Gastrocnemius medialis (tissue), 4 donors: ENCODE results near the gene TRIOBP. TPM values are rescaled to one million over a fixed set of nuclear protein-coding genes. Genes with fewer than 3 reads are reported as not detected.

Experiments
- ATAC-seq, 2 donors: fragments of 150-250 bp; one replicate each; pipeline ENCODE4 v1.9.1; 2016
- DNase-seq, 2 donors: peaks; one replicate each; pipeline ENCODE4 v3.0.0-alpha.2; 2019
- H3K27ac ChIP-seq, 4 donors: fragments of 200-600 bp; sonication (generic); 1 replicate in 1 of 4; 2 replicates in 3 of 4; pipeline ENCODE4 v1.5.1; 2016 to 2018; ENCODE audit warnings: mild to moderate bottlenecking in 2 of 4, moderate library complexity in 1 of 4
- H3K27me3 ChIP-seq, 3 donors: fragments of 200-600 bp; sonication (generic) in 2 of 3; 1 replicate in 1 of 3; 2 replicates in 2 of 3; pipeline versions ENCODE4 v1.5.1 to v1.6.0; 2016 to 2019; ENCODE audit warnings: mild to moderate bottlenecking in 1 of 3, moderate library complexity in 1 of 3
- H3K36me3 ChIP-seq, 2 donors: fragments of 200-600 bp; sonication (generic) in 1 of 2; one replicate each; pipeline ENCODE4 v1.5.1; 2017 to 2018
- H3K4me1 ChIP-seq, 2 donors: fragments of 200-600 bp; sonication (generic) in 1 of 2; one replicate each; pipeline ENCODE4 v1.5.1; 2016 to 2017; ENCODE audit warnings: mild to moderate bottlenecking in 2 of 2
- H3K4me3 ChIP-seq, 4 donors: fragments of 200-600 bp; sonication (generic) in 3 of 4; 1 replicate in 1 of 4; 2 replicates in 3 of 4; pipeline ENCODE4 v1.5.1; 2016 to 2019; ENCODE audit warnings: mild to moderate bottlenecking in 2 of 4
- H3K9me3 ChIP-seq, 3 donors: fragments of 200-600 bp; sonication (generic) in 2 of 3; 1 replicate in 1 of 3; 2 replicates in 2 of 3; pipeline ENCODE4 v1.5.1; 2016 to 2019
- CTCF ChIP-seq, 5 experiments: fragments of 450-650 bp in 3 of 5; fragments of 200-600 bp in 2 of 5; sonication (generic) in 2 of 5; IDR thresholded peaks in 4 of 5; conservative IDR thresholded peaks in 1 of 5; 1 replicate in 4 of 5; 2 replicates in 1 of 5; pipeline ENCODE4 v1.5.1; 2016 to 2019; ENCODE audit warnings: antibody characterized with exemption in 5 of 5, mild to moderate bottlenecking in 3 of 5, moderate library complexity in 3 of 5
- POLR2A ChIP-seq, 2 donors: fragments of 450-650 bp; IDR thresholded peaks; one replicate each; pipeline ENCODE4 v1.6.1; 2017; ENCODE audit warnings: antibody characterized with exemption in 2 of 2, mild to moderate bottlenecking in 2 of 2, moderate library complexity in 2 of 2
- in situ Hi-C, 4 donors: fragments of 200-750 bp; cut with MboI; loops; one replicate each; pipeline versions ENCODE4 v1.15.0 to v1.8.0; 2017; ENCODE audit warnings: low sequenced_read_pairs in 4 of 4
- intact Hi-C: fragments of 100-400 bp; cut with DNase I; formaldehyde crosslinking; loops from one replicate; pipeline ENCODE4 v1.15.1; 2023; ENCODE audit warnings: low total_unique reads
- total RNA-seq, 4 donors: library from RNA; depleted of rRNA; stranded (reverse); fragments of >200 nt; gene quantifications; one replicate each; pipeline versions ENCODE4 v1.1.0 to v1.2.3, GENCODE V29; 2016

TRIOBP gene
- total RNA-seq, 4 donors from 2014 or later, result 21.7 to 38.2 (median 30.3) TPM

DNA sequence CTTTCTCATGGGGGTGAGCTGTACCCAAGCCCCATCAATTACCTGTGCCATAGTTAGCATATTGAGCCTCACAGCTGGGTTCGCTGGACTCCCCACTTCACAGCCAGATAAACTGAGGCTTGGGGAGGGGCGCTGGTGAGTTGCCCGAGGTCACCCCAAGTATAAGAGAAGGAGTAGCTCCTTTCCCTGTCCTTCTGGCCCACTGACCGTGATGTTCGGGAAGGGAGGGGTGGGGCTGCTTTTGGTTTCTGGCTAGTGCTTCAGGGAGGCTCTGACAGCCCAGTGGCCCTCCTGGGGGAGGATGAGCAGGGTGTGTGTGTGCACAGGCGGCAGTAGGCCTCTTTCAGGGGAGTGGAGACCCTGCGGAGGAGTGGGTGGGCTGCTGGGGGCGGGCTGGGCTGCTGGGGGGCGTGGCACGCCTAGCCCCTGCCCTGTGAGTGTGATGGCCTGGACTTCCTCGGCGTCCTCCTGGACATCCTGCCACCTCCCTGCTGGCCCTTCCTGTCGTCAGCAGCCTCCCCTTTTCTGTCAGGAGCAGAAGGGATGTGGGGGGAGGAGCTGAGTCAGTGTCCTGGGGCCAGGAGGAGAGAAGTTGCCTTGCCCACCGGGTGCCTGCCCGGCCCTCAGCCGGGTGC lies 50.3 kb downstream of the TRIOBP start:
- H3K4me3 ChIP-seq, result peak overlapping the region; percentile 84 to 99 (median 96)
- no peaks in the 10 kb centered on the region for H3K36me3 ChIP-seq
- H3K27me3 ChIP-seq, result no peaks in the 10 kb centered on the region
- in situ Hi-C loops (no loop called here), intact Hi-C loops (loop anchor here (2.0 to 5.0 kb wide), 3 partner anchors 58 to 90 kb away; partner anchors contain the start of genes LGALS1 and PDXP)
- peak overlapping the region; percentile 86 to 93 (median 88) for H3K27ac ChIP-seq
- H3K4me1 ChIP-seq, result peaks cover 42 to 45% of the 10 kb centered on the region in 2 donors
- TF ChIP-seq CTCF (IDR thresholded peaks at IDR 0.05 in 4 of 5, conservative IDR thresholded peaks at IDR 0.05 in 1 of 5) (no peak), POLR2A (IDR thresholded peaks at IDR 0.05) (no peak)
- H3K9me3 ChIP-seq, result no peaks in the 10 kb centered on the region
- no peak for DNase-seq
- no peak for ATAC-seq

DNA sequence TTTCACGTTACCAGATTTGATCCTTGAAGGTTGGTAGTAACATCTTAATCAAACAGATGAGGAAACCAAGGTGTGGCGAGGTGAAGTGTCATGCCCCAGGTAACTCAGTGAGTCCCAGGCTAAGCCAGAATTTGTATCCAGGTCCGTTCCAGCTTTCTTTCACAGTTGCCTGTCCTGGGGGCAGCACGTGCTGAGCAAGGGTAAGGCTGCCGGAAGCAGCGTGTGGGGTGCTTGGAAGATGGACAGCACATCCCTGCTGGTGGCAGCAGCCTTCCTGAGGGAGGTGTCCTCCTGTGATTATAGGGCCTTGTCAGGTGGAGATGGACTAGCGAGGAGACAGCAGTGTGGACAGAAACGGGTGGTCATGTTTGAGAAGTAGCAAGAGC lies 50.9 kb downstream of the TRIOBP start:
- Histone ChIP-seq H3K36me3 (no peaks in the 10 kb centered on the region), H3K27me3 (no peaks in the 10 kb centered on the region), H3K4me1 (peaks cover 47 to 50% of the 10 kb centered on the region in 2 donors), H3K4me3 (peak overlapping the region in 2 of 4 donors; percentile 95 to 99), H3K9me3 (no peaks in the 10 kb centered on the region), H3K27ac (peak overlapping the region; percentile 86 to 93 (median 88))
- TF ChIP-seq CTCF (IDR thresholded peaks at IDR 0.05 in 4 of 5, conservative IDR thresholded peaks at IDR 0.05 in 1 of 5) (no peak), POLR2A (IDR thresholded peaks at IDR 0.05) (no peak)
- intact Hi-C loops, result loop anchor here (2.0 to 5.0 kb wide), 3 partner anchors 57 to 90 kb away; partner anchors contain the start of genes LGALS1 and PDXP
- no peak for ATAC-seq
- DNase-seq, result no peak
- in situ Hi-C loops, result no loop called here

GRCh38 chr22:37748659-37749058 lies 51.8 kb downstream of the TRIOBP start:
- intact Hi-C loops, result loop anchor here (5.0 kb wide), 2 partner anchors 71 to 91 kb away; partner anchors contain the start of genes LGALS1 and PDXP
- Histone ChIP-seq H3K27ac (peak overlapping the region in 3 of 4 donors; percentile 86 to 90 (median 86)), H3K36me3 (no peaks in the 10 kb centered on the region), H3K4me1 (peaks cover 57 to 60% of the 10 kb centered on the region in 2 donors), H3K9me3 (no peaks in the 10 kb centered on the region), H3K27me3 (no peaks in the 10 kb centered on the region), H3K4me3 (no peak overlapping the region)
- ATAC-seq (no peak), DNase-seq (no peak)
- in situ Hi-C loops, result no loop called here
- no peak for TF ChIP-seq POLR2A (IDR thresholded peaks at IDR 0.05)
- TF ChIP-seq CTCF (IDR thresholded peaks at IDR 0.05 in 4 of 5, conservative IDR thresholded peaks at IDR 0.05 in 1 of 5), result no peak

DNA sequence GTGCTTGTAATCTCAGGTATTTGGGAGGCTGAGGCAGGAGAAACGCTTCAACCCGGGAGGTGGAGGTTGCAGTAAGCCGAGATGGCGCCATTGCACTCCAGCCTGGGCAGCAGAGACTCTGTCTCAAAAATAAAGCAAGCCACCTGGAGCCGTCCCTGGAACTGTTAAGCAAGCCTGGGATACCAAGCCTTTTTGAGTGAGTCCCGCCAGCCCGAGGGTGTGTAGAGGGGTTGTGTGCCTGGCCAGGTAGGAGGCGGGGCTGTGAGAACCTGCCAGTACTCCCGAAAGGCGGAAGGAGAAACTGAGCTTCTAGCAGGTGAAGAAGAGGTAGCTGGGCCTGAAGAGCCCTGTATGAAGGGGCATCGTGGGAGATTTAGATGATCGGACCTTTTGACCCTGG lies 52.4 kb downstream of the TRIOBP start:
- Histone ChIP-seq H3K27ac (peak overlapping the region; percentile 78 to 90 (median 86)), H3K4me3 (no peak overlapping the region), H3K36me3 (no peaks in the 10 kb centered on the region), H3K27me3 (no peaks in the 10 kb centered on the region), H3K9me3 (no peaks in the 10 kb centered on the region), H3K4me1 (peaks cover 62 to 64% of the 10 kb centered on the region in 2 donors)
- in situ Hi-C loops (no loop called here), intact Hi-C loops (loop anchor here (5.0 kb wide), 2 partner anchors 72 to 92 kb away; partner anchors contain the start of genes LGALS1 and PDXP)
- TF ChIP-seq CTCF (IDR thresholded peaks at IDR 0.05 in 4 of 5, conservative IDR thresholded peaks at IDR 0.05 in 1 of 5) (no peak), POLR2A (IDR thresholded peaks at IDR 0.05) (no peak)
- ATAC-seq (no peak), DNase-seq (no peak)
